ENCODE results near the gene SLC8B1.
A peak's percentile ranks its signal among the peaks of the same experiment; 100 is the strongest.

SLC8B1 gene

GRCh38 chr12:113295886-113296556, 38.9 kb downstream of the SLC8B1 start:
- DNase-seq (ENCODE audit: low spot score), result no peak

- DNase-seq (ENCODE audit: low spot score), result no peak
Measured at GRCh38 chr12:113293100-113293499, 41.8 kb downstream of the SLC8B1 start.

DNA sequence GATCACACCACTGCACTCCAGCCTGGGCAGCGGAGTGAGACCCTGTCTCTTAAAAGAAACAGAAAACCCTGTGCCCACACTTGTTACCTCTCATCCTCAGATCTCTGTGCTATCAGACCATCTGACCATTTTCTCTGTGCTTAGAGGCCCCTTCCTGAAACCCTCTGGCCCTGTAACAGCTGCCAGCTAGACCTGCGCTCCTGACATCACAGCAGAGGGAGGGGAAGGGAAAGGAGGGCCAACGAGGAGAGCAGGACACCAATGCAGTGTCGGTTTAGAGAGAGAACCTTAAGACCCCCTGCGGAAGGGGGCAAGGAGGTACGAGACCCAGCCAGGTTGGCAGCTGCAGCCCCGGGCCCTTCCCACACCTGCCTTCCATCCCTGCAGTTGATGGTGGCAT, 42.4 kb downstream of the SLC8B1 start:
- no peak for DNase-seq (ENCODE audit: low spot score)

DNA sequence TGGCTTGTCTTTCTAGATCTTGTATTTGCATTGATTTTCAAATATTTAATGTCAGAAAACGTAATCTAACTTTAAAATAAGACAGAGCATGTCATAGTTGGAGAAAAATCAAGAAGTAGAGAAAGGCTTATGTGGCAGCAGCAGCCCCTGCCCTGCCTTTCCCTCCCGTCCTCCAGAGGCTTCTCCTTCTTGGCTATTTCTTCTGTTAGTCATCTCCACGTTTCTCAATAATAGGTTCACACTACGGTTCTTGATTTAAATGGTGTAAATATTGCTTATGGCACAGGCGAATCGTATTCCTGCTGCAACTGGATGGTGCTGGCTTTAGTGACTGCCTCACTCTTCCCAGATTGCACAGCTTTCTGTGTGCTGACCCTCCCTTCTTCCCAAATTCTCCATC, 42.8 kb downstream of the SLC8B1 start:
- DNase-seq (ENCODE audit: low spot score), result no peak

- no peak for DNase-seq (ENCODE audit: low spot score)
Measured at GRCh38 chr12:113291586-113291985, 43.3 kb downstream of the SLC8B1 start.

GRCh38 chr12:113290506-113290905, 44.4 kb downstream of the SLC8B1 start:
- no peak for DNase-seq (ENCODE audit: low spot score)

DNA sequence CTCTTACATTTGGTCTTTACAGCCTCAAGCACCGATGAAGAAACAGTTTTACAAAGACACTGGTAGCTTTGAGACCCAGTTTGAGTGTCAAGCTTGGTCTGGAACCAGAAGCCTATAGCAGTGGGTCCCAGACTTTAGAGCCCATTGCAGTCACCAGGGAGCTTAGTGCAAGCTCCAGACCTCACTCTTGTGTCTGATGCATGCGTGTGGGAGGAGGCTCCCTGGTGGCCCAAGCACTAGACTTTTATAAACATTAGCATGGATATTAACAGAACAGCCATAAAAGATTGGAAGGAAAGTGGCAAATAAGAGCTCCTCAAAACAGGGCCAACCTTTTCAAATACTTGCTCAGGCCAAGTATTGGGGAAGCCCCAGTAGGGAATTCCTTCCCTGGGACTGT, 45.5 kb downstream of the SLC8B1 start:
- no peak for DNase-seq (ENCODE audit: low spot score)

GRCh38 chr12:113287899-113288282, 47.0 kb downstream of the SLC8B1 start:
- no peak for DNase-seq (ENCODE audit: low spot score)

- DNase-seq (ENCODE audit: low spot score), result no peak
Measured at GRCh38 chr12:113287146-113287898, 47.6 kb downstream of the SLC8B1 start.

- DNase-seq (ENCODE audit: low spot score), result no peak
Measured at GRCh38 chr12:113286712-113287111, 48.2 kb downstream of the SLC8B1 start.

DNA sequence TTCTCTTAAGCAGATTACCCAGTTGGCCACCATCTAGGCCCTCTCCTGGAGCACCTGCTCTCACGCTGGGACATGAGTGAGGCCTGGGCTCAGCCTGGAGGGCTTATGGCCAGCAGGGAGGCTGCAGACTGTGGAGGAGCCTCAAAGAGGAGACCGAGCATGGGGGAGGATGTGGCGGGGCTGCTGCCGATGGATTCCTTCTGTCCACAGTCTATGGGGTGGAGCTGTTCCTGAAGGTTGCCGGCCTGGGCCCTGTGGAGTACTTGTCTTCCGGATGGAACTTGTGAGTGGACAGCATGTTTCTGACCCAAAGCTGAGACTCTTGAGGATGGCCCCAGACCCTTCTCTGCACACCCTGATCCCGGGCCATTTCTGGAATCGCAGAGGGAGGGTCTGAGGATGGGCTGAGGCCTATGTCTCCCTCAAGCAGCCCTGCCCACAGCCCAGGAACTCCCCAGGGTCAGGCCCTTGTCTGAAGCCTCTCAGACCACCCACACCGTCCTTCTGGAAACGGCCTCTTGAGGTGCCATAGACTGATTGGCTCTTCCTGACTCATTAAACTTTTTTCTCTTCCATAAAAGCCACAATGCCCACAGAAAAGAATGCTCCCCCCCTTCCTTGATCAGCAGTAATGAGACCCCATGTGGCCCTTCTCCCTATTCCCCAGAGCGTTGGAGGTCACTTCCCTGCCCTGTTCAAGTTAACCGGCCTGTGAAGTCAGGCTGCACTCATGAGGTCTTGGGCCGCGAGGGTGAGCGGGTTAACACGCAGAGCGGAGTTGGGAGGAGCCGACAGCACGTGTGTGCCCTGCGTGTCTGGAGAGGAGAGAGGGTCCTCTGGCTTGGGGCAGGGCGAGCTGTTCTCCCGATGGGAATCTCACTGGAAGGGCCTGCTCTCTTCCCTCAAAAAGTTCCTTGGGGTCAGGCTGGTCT, 49.0 kb downstream of the SLC8B1 start:
- no peak for DNase-seq (ENCODE audit: low spot score)

DNA sequence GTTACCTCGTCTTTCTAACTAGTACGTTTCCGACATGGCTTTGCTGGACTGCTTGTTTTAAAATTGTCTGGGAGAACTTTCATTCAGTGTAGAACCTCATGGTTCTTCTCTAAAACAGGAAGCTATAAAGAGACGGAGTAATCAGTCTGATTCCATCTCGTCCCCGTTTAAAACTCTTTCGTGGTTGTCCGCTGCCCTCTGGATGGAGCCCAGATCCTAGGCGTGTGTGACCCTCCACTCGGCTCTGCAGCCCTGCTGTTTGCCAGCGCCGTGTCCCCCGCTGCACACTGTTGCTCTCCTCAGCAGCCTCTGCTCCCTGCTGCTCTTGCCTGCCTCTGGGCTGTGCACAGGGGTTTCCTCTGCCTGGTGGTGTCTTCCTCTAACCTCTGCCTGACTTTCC, 50.2 kb downstream of the SLC8B1 start:
- DNase-seq (ENCODE audit: low spot score), result no peak

- no peak for DNase-seq (ENCODE audit: low spot score)
Measured at GRCh38 chr12:113278633-113279032, 56.3 kb downstream of the SLC8B1 start.

GRCh38 chr12:113278141-113278540, 56.8 kb downstream of the SLC8B1 start:
- no peak for DNase-seq (ENCODE audit: low spot score)

DNA sequence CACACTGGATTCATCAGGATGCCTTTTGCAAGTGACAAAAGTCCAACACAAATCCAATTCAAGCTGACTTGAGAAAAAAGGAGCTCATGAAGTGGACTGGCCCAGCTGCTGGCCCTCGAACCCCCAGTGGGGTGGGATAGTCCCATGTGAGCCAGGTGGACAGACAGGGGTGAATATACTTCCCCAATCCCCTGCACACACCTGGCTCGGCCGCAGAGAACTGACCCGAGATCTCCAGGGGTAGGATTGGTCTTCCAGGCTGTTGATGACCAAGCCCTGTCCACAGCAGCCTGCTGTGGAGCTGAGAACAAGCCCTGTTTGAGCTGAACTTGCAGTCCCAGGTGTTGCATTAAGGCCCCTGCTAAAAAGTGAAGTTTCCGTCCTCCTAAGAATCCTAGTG, 57.4 kb downstream of the SLC8B1 start:
- no peak for DNase-seq (ENCODE audit: low spot score)

- no peak for DNase-seq (ENCODE audit: low spot score)
Measured at GRCh38 chr12:113276946-113277500, 57.9 kb downstream of the SLC8B1 start.

DNA sequence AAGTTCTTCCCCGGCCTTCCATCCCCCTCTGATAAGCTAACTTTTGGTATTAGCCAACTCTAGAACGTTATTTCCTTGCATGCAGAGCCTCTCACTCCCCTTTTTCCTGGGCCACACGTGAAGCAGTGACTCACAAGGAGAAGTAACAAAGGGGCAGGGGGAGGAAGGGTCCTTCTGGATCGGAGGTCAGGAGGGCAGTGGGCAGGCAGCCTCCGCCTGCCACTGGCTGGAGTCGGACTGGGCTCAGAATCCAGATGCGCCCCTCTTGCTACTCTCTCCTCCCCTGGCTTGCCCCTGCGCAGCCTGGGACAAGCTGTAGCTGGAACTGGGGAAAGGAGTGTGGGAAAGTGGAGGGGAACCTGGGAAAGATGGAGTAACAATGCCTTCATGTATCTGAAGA, 58.6 kb downstream of the SLC8B1 start:
- DNase-seq (ENCODE audit: low spot score), result peak; percentile 54

- no peak for DNase-seq (ENCODE audit: low spot score)
Measured at GRCh38 chr12:113274848-113275247, 60.1 kb downstream of the SLC8B1 start.

GRCh38 chr12:113273053-113273725, 61.7 kb downstream of the SLC8B1 start:
- DNase-seq (ENCODE audit: low spot score), result peak; percentile 48

- DNase-seq (ENCODE audit: low spot score), result no peak
Measured at GRCh38 chr12:113271853-113272561, 62.9 kb downstream of the SLC8B1 start.

DNA sequence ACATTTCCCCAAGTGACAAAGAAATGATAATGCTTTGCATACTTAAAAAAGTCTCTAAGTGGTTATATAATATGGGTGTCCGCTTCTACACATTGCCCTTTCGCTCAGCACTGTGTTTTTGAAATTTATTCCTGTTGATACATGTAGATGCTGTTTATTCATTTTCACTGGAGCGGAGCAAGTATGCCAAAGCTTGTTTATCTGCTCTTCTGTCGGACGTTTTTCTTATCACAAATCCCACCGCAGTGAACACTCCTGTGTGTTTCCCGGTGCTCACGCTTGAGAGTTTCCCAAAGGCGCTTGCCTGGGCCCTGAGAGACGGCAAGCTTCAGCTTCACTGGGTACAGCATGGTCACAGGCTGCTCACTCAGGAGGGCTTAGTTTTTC, 63.5 kb downstream of the SLC8B1 start:
- no peak for DNase-seq (ENCODE audit: low spot score)

Measured in ecto neural progenitor cell (in vitro differentiated cells).